ENCODE results near the gene FOXR1.

DNA sequence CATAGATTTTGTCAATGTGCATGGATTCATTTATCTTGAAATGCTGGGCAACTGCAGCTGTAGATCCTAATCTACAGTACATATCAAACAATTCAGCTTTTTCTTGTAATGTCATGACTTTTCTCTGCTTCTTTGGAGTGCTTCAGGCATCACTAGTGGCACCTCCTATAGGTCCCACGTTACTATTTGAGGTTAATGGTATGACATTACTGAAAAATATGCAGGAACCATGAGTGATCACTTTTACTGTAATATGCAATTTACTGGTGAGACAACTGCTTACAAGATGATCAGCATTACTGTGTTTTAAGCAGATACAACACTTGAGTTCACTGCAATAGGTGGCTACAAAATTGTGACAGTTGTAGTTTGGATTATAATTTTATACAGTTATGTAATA lies 29.3 kb downstream of the FOXR1 start:
- TF ChIP-seq, protein P1, sequence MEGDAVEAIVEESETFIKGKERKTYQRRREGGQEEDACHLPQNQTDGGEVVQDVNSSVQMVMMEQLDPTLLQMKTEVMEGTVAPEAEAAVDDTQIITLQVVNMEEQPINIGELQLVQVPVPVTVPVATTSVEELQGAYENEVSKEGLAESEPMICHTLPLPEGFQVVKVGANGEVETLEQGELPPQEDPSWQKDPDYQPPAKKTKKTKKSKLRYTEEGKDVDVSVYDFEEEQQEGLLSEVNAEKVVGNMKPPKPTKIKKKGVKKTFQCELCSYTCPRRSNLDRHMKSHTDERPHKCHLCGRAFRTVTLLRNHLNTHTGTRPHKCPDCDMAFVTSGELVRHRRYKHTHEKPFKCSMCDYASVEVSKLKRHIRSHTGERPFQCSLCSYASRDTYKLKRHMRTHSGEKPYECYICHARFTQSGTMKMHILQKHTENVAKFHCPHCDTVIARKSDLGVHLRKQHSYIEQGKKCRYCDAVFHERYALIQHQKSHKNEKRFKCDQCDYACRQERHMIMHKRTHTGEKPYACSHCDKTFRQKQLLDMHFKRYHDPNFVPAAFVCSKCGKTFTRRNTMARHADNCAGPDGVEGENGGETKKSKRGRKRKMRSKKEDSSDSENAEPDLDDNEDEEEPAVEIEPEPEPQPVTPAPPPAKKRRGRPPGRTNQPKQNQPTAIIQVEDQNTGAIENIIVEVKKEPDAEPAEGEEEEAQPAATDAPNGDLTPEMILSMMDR (IDR thresholded peaks at IDR 0.05; ENCODE audit: low read depth, low read length, poor library complexity, severe bottlenecking), result no peak
- TF ChIP-seq EZH2phosphoT487 (IDR thresholded peaks at IDR 0.05; ENCODE audit: borderline replicate concordance, low read length), result no peak
